MM.1S (cell line): ENCODE measurements around the gene SETD3.

ENCODE experiments used
- DNase-seq: peaks from one replicate; pipeline ENCODE4 v3.0.0-alpha.2; 2015
- H2AFZ ChIP-seq: fragments of 300-600 bp; sonication (generic); 2 replicates; pipeline ENCODE4 v1.6.0; 2016; ENCODE audit warnings: antibody characterized with exemption, low read length
- H3F3A ChIP-seq: fragments of 300-600 bp; sonication (generic); 2 replicates; pipeline ENCODE4 v1.6.1; 2016; ENCODE audit warnings: mild to moderate bottlenecking, antibody characterized with exemption, low read length, moderate library complexity, mixed read lengths; ENCODE audit not compliant: insufficient read depth
- H3K27ac ChIP-seq: fragments of 300-600 bp; sonication (generic); 2 replicates; pipeline ENCODE4 v1.5.1; 2016; ENCODE audit warnings: mild to moderate bottlenecking, low read length
- H3K27me3 ChIP-seq: fragments of 300-600 bp; sonication (generic); replicated peaks from 2 replicates; pipeline ENCODE4 v1.6.0; 2016; ENCODE audit warnings: low read length; ENCODE audit not compliant: insufficient read depth
- H3K36me3 ChIP-seq: fragments of 300-600 bp; sonication (generic); replicated peaks from 2 replicates; pipeline ENCODE4 v1.6.1; 2016; ENCODE audit warnings: mild to moderate bottlenecking, low read length, mixed read lengths; ENCODE audit not compliant: insufficient read depth
- H3K4me1 ChIP-seq: fragments of 300-600 bp; sonication (generic); 2 replicates; pipeline ENCODE4 v1.6.1; 2016; ENCODE audit warnings: low read length, mixed read lengths
- H3K4me2 ChIP-seq: fragments of 300-600 bp; sonication (generic); 2 replicates; pipeline ENCODE4 v1.6.0; 2016; ENCODE audit warnings: low read depth, low read length
- H3K4me3 ChIP-seq: fragments of 300-600 bp; sonication (generic); 2 replicates; pipeline ENCODE4 v1.5.1; 2016; ENCODE audit warnings: low read length, mixed read lengths
- H3K79me2 ChIP-seq: fragments of 300-600 bp; sonication (generic); 2 replicates; pipeline ENCODE4 v1.6.1; 2016; ENCODE audit warnings: mixed run types, low read length, mixed read lengths
- H3K9ac ChIP-seq: fragments of 300-600 bp; sonication (generic); 2 replicates; pipeline ENCODE4 v1.6.1; 2016; ENCODE audit warnings: low read length, mixed read lengths
- H3K9me2 ChIP-seq: fragments of 300-600 bp; sonication (generic); replicated peaks from 2 replicates; pipeline ENCODE4 v1.6.1; 2016; ENCODE audit warnings: mild to moderate bottlenecking, low read length, mixed read lengths; ENCODE audit not compliant: insufficient read depth
- H3K9me3 ChIP-seq: fragments of 300-600 bp; sonication (generic); replicated peaks from 2 replicates; pipeline ENCODE4 v1.6.1; 2016; ENCODE audit warnings: mild to moderate bottlenecking, low read length, mixed read lengths; ENCODE audit not compliant: insufficient read depth
- H4K20me1 ChIP-seq: fragments of 300-600 bp; sonication (generic); 2 replicates; pipeline ENCODE4 v1.6.1; 2016; ENCODE audit warnings: mild to moderate bottlenecking, low read length, moderate library complexity, mixed read lengths; ENCODE audit not compliant: insufficient read depth
- CTCF ChIP-seq: fragments of 300-600 bp; sonication (generic); IDR thresholded peaks from 2 replicates; pipeline ENCODE4 v1.5.1; 2016; ENCODE audit warnings: antibody characterized with exemption, low read length, mixed read lengths
- EZH2 ChIP-seq: fragments of 300-600 bp; sonication (generic); optimal IDR thresholded peaks from 2 replicates; pipeline ENCODE3; 2017; ENCODE audit warnings: low read depth, mild to moderate bottlenecking, antibody characterized with exemption, low read length, mixed read lengths
- EZH2phosphoT487 ChIP-seq: fragments of 300-600 bp; sonication (generic); IDR thresholded peaks from 2 replicates; pipeline ENCODE4 v1.6.1; 2018; ENCODE audit warnings: antibody characterized with exemption, low read length

Gene SETD3

GRCh38 chr14:99517643-99518381 is 37.2 kb upstream of the SETD3 start:
- H3K9me3 ChIP-seq = no peaks in the 10 kb centered on the region

GRCh38 chr14:99516871-99517642 is 36.4 kb upstream of the SETD3 start:
- no peaks in the 10 kb centered on the region for H3F3A ChIP-seq
- H3K9ac ChIP-seq = no peak overlapping the region
- H4K20me1 ChIP-seq = no peaks in the 10 kb centered on the region
- H3K4me3 ChIP-seq = no peak overlapping the region
- no peak overlapping the region for H3K27ac ChIP-seq
- H3K79me2 ChIP-seq = no peaks in the 10 kb centered on the region
- no peak overlapping the region for H2AFZ ChIP-seq
- H3K4me1 ChIP-seq = no peaks in the 10 kb centered on the region
- H3K4me2 ChIP-seq = no peak overlapping the region
- H3K36me3 ChIP-seq = no peaks in the 10 kb centered on the region
- TF ChIP-seq EZH2phosphoT487 = no peak
- no peak for TF ChIP-seq EZH2
- no peak for TF ChIP-seq CTCF
- no peak for DNase-seq
- H3K9me2 ChIP-seq = no peaks in the 10 kb centered on the region
- no peaks in the 10 kb centered on the region for H3K27me3 ChIP-seq
- H3K9me3 ChIP-seq = no peaks in the 10 kb centered on the region

More at GRCh38 chr14:99517643-99518381, 37.2 kb upstream of the SETD3 start:
- H2AFZ ChIP-seq = no peak overlapping the region
- no peaks in the 10 kb centered on the region for H3K4me1 ChIP-seq
- H3K27me3 ChIP-seq = no peaks in the 10 kb centered on the region
- H3K9ac ChIP-seq = no peak overlapping the region
- no peaks in the 10 kb centered on the region for H4K20me1 ChIP-seq
- H3K4me2 ChIP-seq = no peak overlapping the region
- no peaks in the 10 kb centered on the region for H3K36me3 ChIP-seq
- no peaks in the 10 kb centered on the region for H3F3A ChIP-seq
- TF ChIP-seq CTCF = no peak
- no peak for TF ChIP-seq EZH2phosphoT487
- no peaks in the 10 kb centered on the region for H3K79me2 ChIP-seq
- no peak overlapping the region for H3K4me3 ChIP-seq
- DNase-seq = no peak
- no peaks in the 10 kb centered on the region for H3K9me2 ChIP-seq
- H3K27ac ChIP-seq = no peak overlapping the region

- no peak for DNase-seq
- no peak overlapping the region for H2AFZ ChIP-seq
Observed at GRCh38 chr14:99516156-99516870, 35.7 kb upstream of the SETD3 start.

More at GRCh38 chr14:99516156-99516870, 35.7 kb upstream of the SETD3 start:
- H3F3A ChIP-seq = no peaks in the 10 kb centered on the region
- no peaks in the 10 kb centered on the region for H3K4me1 ChIP-seq
- no peaks in the 10 kb centered on the region for H3K9me2 ChIP-seq
- H3K4me2 ChIP-seq = no peak overlapping the region
- H3K9ac ChIP-seq = no peak overlapping the region
- H3K27me3 ChIP-seq = no peaks in the 10 kb centered on the region
- no peak for TF ChIP-seq CTCF
- TF ChIP-seq EZH2 = no peak
- TF ChIP-seq EZH2phosphoT487 = no peak
- no peaks in the 10 kb centered on the region for H3K36me3 ChIP-seq
- no peak overlapping the region for H3K27ac ChIP-seq
- no peaks in the 10 kb centered on the region for H3K9me3 ChIP-seq
- no peak overlapping the region for H3K4me3 ChIP-seq
- no peaks in the 10 kb centered on the region for H4K20me1 ChIP-seq
- no peaks in the 10 kb centered on the region for H3K79me2 ChIP-seq
